NCI-H2171 (cell line): ENCODE results near the gene SNURF.
"Not testable (repeated sequence)": the region's sequence is repeated elsewhere in the genome, so short reads cannot be mapped to it uniquely, and the experiment has no call there.

ENCODE experiments used
- DNase-seq: peaks from one replicate; lab custom pipeline; 2025; lab: John Stamatoyannopoulos, UW

SNURF gene

GRCh38 chr15:24954783-24955530, at the start of gene SNURF, which contains the start of gene SNRPN:
SNURF (plus strand) TSS chr15:24954987; CDS start chr15:24955049, 62 bp downstream.
SNRPN (plus strand) TSS chr15:24954987; CDS start chr15:24974454, 19,467 bp downstream.
- peak; percentile 70 for DNase-seq

- no peak for DNase-seq
Observed at GRCh38 chr15:24916305-24917009, 38.3 kb upstream of the SNURF start.

GRCh38 chr15:24917431-24917830, 37.4 kb upstream of the SNURF start:
- DNase-seq, result no peak

- DNase-seq, result no peak
Observed at GRCh38 chr15:24919446-24919845, 35.3 kb upstream of the SNURF start.

GRCh38 chr15:24922781-24923180, 32.0 kb upstream of the SNURF start:
- not testable (repeated sequence) for DNase-seq

GRCh38 chr15:24924153-24924552, 30.6 kb upstream of the SNURF start:
- DNase-seq, result no peak

GRCh38 chr15:24924621-24925020, 30.2 kb upstream of the SNURF start:
- no peak for DNase-seq

GRCh38 chr15:24931874-24932732, 22.7 kb upstream of the SNURF start:
- not testable (repeated sequence) for DNase-seq

GRCh38 chr15:24933716-24934115, 21.1 kb upstream of the SNURF start:
- DNase-seq, result no peak

- DNase-seq, result not testable (repeated sequence)
Observed at GRCh38 chr15:24938224-24938623, 16.6 kb upstream of the SNURF start.

GRCh38 chr15:24940236-24940635, 14.6 kb upstream of the SNURF start:
- DNase-seq, result no peak

GRCh38 chr15:24943361-24943760, 11.4 kb upstream of the SNURF start:
- DNase-seq, result no peak

- DNase-seq, result no peak
Observed at GRCh38 chr15:24944954-24945353, 9.8 kb upstream of the SNURF start.

- DNase-seq, result no peak
Observed at GRCh38 chr15:24945711-24946110, 9.1 kb upstream of the SNURF start.

GRCh38 chr15:24948495-24948894, 6.3 kb upstream of the SNURF start:
- DNase-seq, result no peak

- DNase-seq, result no peak
Observed at GRCh38 chr15:24955531-24955921, 739 bp downstream of the SNURF start.

GRCh38 chr15:24956111-24956838, 1.5 kb downstream of the SNURF start:
- DNase-seq, result peak; percentile 92

- no peak for DNase-seq
Observed at GRCh38 chr15:24957691-24958090, 2.9 kb downstream of the SNURF start.

GRCh38 chr15:24961967-24962366, 7.2 kb downstream of the SNURF start:
- no peak for DNase-seq

- no peak for DNase-seq
Observed at GRCh38 chr15:24962880-24963279, 8.1 kb downstream of the SNURF start.

GRCh38 chr15:24966364-24967103, 11.7 kb downstream of the SNURF start:
- DNase-seq, result no peak
